SK-N-SH (cell line): ENCODE results near the gene AKT1. TPM values are rescaled to one million over a fixed set of nuclear protein-coding genes. Genes with fewer than 3 reads are reported as not detected.

Experiments
- CTCF ChIA-PET: fragments of 300-600, 350-600 bp; formaldehyde crosslinking; extraction: SDS; loops from one replicate; lab custom pipeline; 2021; lab: Yijun Ruan, JAX
- POLR2A ChIA-PET: fragments of 350-600 bp; sonication (Branson Sonifier 250); formaldehyde crosslinking; extraction: SDS; loops from one replicate; lab custom pipeline; 2020; ENCODE audit warnings: antibody characterized with exemption, inconsistent platforms; lab: Yijun Ruan, JAX
- DNase-seq: peaks from one replicate; pipeline ENCODE4 v3.0.0; 2012
- H2AFZ ChIP-seq: fragments of 200-600 bp; sonication (generic); 2 replicates; pipeline ENCODE4 v1.8.1; 2016; ENCODE audit warnings: antibody characterized with exemption, mild to moderate bottlenecking, low read depth
- H3F3A ChIP-seq: fragments of 200-600 bp; sonication (generic); replicated peaks from 2 replicates; pipeline ENCODE3; 2016; ENCODE audit warnings: antibody characterized with exemption, mild to moderate bottlenecking; ENCODE audit not compliant: insufficient read depth
- H3K27ac ChIP-seq, 2 experiments: fragments of 200-500 bp in 1 of 2; fragments of 200-600 bp in 1 of 2; sonication (Bioruptor generic) in 1 of 2; sonication (generic), shearing (Covaris generic) in 1 of 2; 2 replicates each; pipeline versions ENCODE4 v1.5.1 to v1.6.1; 2014 to 2016; ENCODE audit warnings: low read depth in 2 of 2, inconsistent platforms in 1 of 2, low read length in 1 of 2, mild to moderate bottlenecking in 1 of 2, mixed read lengths in 1 of 2
- H3K27me3 ChIP-seq: fragments of 200-600 bp; sonication (generic), shearing (Covaris generic); 2 replicates; pipeline ENCODE4 v1.6.1; 2016; ENCODE audit warnings: mixed run types; ENCODE audit not compliant: insufficient read depth
- H3K36me3 ChIP-seq, 2 experiments: fragments of 200-500 bp in 1 of 2; fragments of 200-600 bp in 1 of 2; sonication (Bioruptor generic) in 1 of 2; sonication (generic) in 1 of 2; replicated peaks in 1 of 2; 2 replicates each; pipeline versions ENCODE3 to v1.5.1; 2014 to 2016; ENCODE audit warnings: low read length in 1 of 2, mild to moderate bottlenecking in 1 of 2; ENCODE audit not compliant: insufficient read depth in 2 of 2, control insufficient read depth in 1 of 2
- H3K4me1 ChIP-seq, 2 experiments: fragments of 200-500 bp in 1 of 2; fragments of 200-600 bp in 1 of 2; sonication (Bioruptor generic) in 1 of 2; sonication (generic), shearing (Covaris generic) in 1 of 2; 2 replicates each; pipeline versions ENCODE4 v1.5.1 to v1.6.1; 2014 to 2016; ENCODE audit warnings: low read depth in 1 of 2, low read length in 1 of 2, mixed run types in 1 of 2; ENCODE audit not compliant: insufficient read depth in 2 of 2, control insufficient read depth in 1 of 2
- H3K4me2 ChIP-seq: fragments of 200-600 bp; sonication (generic), shearing (Covaris generic); 2 replicates; pipeline ENCODE4 v1.6.1; 2017; ENCODE audit warnings: mixed run types
- H3K4me3 ChIP-seq, 2 experiments: fragments of 200-500 bp in 1 of 2; fragments of 200-600 bp in 1 of 2; sonication (Bioruptor generic) in 1 of 2; sonication (generic), shearing (Covaris generic) in 1 of 2; 2 replicates each; pipeline versions ENCODE4 v1.5.1 to v1.8.1; 2014 to 2016; ENCODE audit warnings: low read depth in 2 of 2, inconsistent platforms in 1 of 2, low read length in 1 of 2, mild to moderate bottlenecking in 1 of 2, mixed read lengths in 1 of 2, moderate library complexity in 1 of 2
- H3K79me2 ChIP-seq: fragments of 200-600 bp; sonication (generic); 2 replicates; pipeline ENCODE4 v1.8.1; 2017; ENCODE audit warnings: mild to moderate bottlenecking; ENCODE audit not compliant: insufficient read depth
- H3K9ac ChIP-seq: fragments of 200-600 bp; sonication (generic); 2 replicates; pipeline ENCODE4 v1.6.1; 2017; ENCODE audit warnings: mixed run types
- H3K9me2 ChIP-seq: fragments of 200-600 bp; sonication (generic); 2 replicates; pipeline ENCODE4 v1.6.1; 2017; ENCODE audit warnings: mixed run types
- H3K9me3 ChIP-seq: fragments of 200-600 bp; sonication (generic); 2 replicates; pipeline ENCODE4 v1.6.1; 2017; ENCODE audit warnings: mixed run types, mild to moderate bottlenecking, moderate library complexity
- H4K20me1 ChIP-seq: fragments of 200-600 bp; sonication (generic); 2 replicates; pipeline ENCODE4 v1.6.1; 2017; ENCODE audit warnings: mild to moderate bottlenecking, mixed run types; ENCODE audit not compliant: insufficient read depth
- ELF1 ChIP-seq: IDR thresholded peaks from 2 replicates; pipeline ENCODE4 v1.4.0; 2012
- EP300 ChIP-seq, 2 experiments: IDR thresholded peaks; 2 replicates each; pipeline versions ENCODE4 v1.4.0 to v1.6.1; 2012; ENCODE audit warnings: borderline replicate concordance in 1 of 2, low read depth in 1 of 2, low read length in 1 of 2
- FOXJ3 ChIP-seq: sonication (generic); formaldehyde crosslinking; IDR thresholded peaks from 2 replicates; pipeline ENCODE4 v1.5.1; 2020; ENCODE audit warnings: mild to moderate bottlenecking, missing genetic modification reagents
- GABPA ChIP-seq: IDR thresholded peaks from 2 replicates; pipeline ENCODE4 v1.4.0; 2012; ENCODE audit warnings: low read depth, mild to moderate bottlenecking
- GATA2 ChIP-seq: sonication (generic); formaldehyde crosslinking; IDR thresholded peaks from 2 replicates; pipeline ENCODE4 v1.5.0; 2020; ENCODE audit warnings: mild to moderate bottlenecking, missing genetic modification reagents
- MEF2A ChIP-seq: IDR thresholded peaks from 2 replicates; pipeline ENCODE4 v1.4.0; 2012; ENCODE audit warnings: low read depth, borderline replicate concordance
- MXI1 ChIP-seq: IDR thresholded peaks from 2 replicates; pipeline ENCODE4 v1.6.1; 2012; ENCODE audit warnings: mild to moderate bottlenecking, low read depth, low read length, improper control_type of control experiment
- NFIC ChIP-seq: IDR thresholded peaks from 2 replicates; pipeline ENCODE4 v1.4.0; 2012; ENCODE audit warnings: borderline replicate concordance
- POLR2AphosphoS5 ChIP-seq: IDR thresholded peaks from 2 replicates; pipeline ENCODE4 v1.6.1; 2012; ENCODE audit warnings: low read depth, low read length
- RAD21 ChIP-seq: IDR thresholded peaks from 2 replicates; pipeline ENCODE4 v1.6.1; 2012; ENCODE audit warnings: mild to moderate bottlenecking, low read length
- RCOR1 ChIP-seq: fragments of 150-350 bp; IDR thresholded peaks from 2 replicates; pipeline ENCODE4 v1.6.1; 2017; ENCODE audit warnings: antibody characterized with exemption, low read length
- RFX5 ChIP-seq: IDR thresholded peaks from 2 replicates; pipeline ENCODE4 v1.6.1; 2012; ENCODE audit warnings: mild to moderate bottlenecking, improper control_type of control experiment, low read length
- SIN3A ChIP-seq: IDR thresholded peaks from 2 replicates; pipeline ENCODE4 v1.6.1; 2012; ENCODE audit warnings: low read depth, mild to moderate bottlenecking, low read length, moderate library complexity, borderline replicate concordance
- SMC3 ChIP-seq: IDR thresholded peaks from 2 replicates; pipeline ENCODE4 v1.6.1; 2012; ENCODE audit warnings: low read depth, low read length, improper control_type of control experiment
- TAF1 ChIP-seq: IDR thresholded peaks from 2 replicates; pipeline ENCODE4 v1.6.1; 2012; ENCODE audit warnings: low read depth, mild to moderate bottlenecking, low read length, moderate library complexity, borderline replicate concordance
- TCF12 ChIP-seq: IDR thresholded peaks from 2 replicates; pipeline ENCODE4 v1.4.0; 2012
- TEAD4 ChIP-seq: IDR thresholded peaks from 2 replicates; pipeline ENCODE4 v1.4.0; 2012; ENCODE audit warnings: mild to moderate bottlenecking, borderline replicate concordance; ENCODE audit not compliant: insufficient read depth
- WGBS: methylation state at CpG from one replicate; pipeline ENCODE4 v1.1.6; 2017; ENCODE audit warnings: low lambda C conversion rate; 5-methylcytosine and 5-hydroxymethylcytosine counted together
- polyA plus RNA-seq, 3 experiments: library from polyadenylated mRNA; depleted of rRNA; stranded (reverse); fragments of >200 nt; gene quantifications; 2 replicates each; pipeline ENCODE4 v1.2.3, GENCODE V29; 2012
- TF ChIP-seq, protein P1 (sequence below): IDR thresholded peaks from 2 replicates; pipeline ENCODE4 v1.4.0; 2012; ENCODE audit warnings: low read depth
- TF ChIP-seq, protein P2 (sequence below): IDR thresholded peaks from 2 replicates; pipeline ENCODE4 v1.4.0; 2012; ENCODE audit warnings: low read depth, borderline replicate concordance
- TF ChIP-seq, protein P3 (sequence below): fragments of 150-350 bp; IDR thresholded peaks from 2 replicates; pipeline ENCODE4 v1.6.1; 2017; ENCODE audit warnings: antibody characterized with exemption, low read length, low read depth, borderline replicate concordance
- TF ChIP-seq, protein P4 (sequence below): IDR thresholded peaks from 2 replicates; pipeline ENCODE4 v1.6.1; 2012; ENCODE audit warnings: mild to moderate bottlenecking, low read depth, low read length, moderate library complexity
- TF ChIP-seq, protein P5 (sequence below): fragments of 150-350 bp; IDR thresholded peaks from 2 replicates; pipeline ENCODE4 v1.6.1; 2016; ENCODE audit warnings: mild to moderate bottlenecking, low read depth, low read length

The AKT1 gene
- polyA plus RNA-seq, 1 of the 3 experiments (the other 2 are of a cell fraction), result 198 TPM

DNA sequence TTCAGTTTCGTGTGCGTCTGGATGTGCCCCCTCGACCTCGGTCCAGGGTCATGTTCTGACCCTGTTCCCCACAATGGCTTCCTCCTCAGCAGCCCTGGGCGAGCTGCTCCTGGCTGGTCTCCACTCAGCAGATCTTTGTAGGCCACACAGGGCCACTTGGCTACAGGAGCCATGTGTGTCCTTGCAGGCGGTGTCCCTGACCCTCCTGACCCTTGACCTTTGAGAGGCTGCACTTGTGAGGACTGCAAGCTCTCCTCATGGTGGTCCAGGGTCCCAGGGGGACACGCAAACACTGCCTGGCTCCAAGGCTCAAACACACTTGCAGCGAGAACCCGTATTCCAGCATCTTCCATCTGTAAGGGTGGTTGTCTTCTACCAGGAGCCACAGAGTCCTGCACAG is 50.1 kb downstream of the AKT1 start:
- no peak overlapping the region for H3K9ac ChIP-seq
- ChIA-PET CTCF (interaction anchor here (0.8 to 1.7 kb wide), 4 partner anchors 23 to 82 kb away, joined by 3 to 4 read pairs (median 3); no protein-coding TSS in a partner anchor), POLR2A (no interaction called here)
- no peak overlapping the region for H2AFZ ChIP-seq
- H3K27ac ChIP-seq, result no peak overlapping the region
- H3K27me3 ChIP-seq, result no peaks in the 10 kb centered on the region
- WGBS, result 86% methylated on average over 7 of the region's 9 CpGs
- H3K4me3 ChIP-seq, result no peak overlapping the region
- no peaks in the 10 kb centered on the region for H3K79me2 ChIP-seq
- peaks cover 6% of the 10 kb centered on the region for H3F3A ChIP-seq
- no peak overlapping the region for H3K4me2 ChIP-seq
- H4K20me1 ChIP-seq, result no peaks in the 10 kb centered on the region
- peaks cover 0 to 5% of the 10 kb centered on the region in 2 experiments for H3K36me3 ChIP-seq
- H3K9me3 ChIP-seq, result no peaks in the 10 kb centered on the region
- H3K9me2 ChIP-seq, result no peaks in the 10 kb centered on the region
- TF ChIP-seq EP300 (IDR thresholded peaks at IDR 0.05; ENCODE audit: borderline replicate concordance in 1 of 2, low read depth in 1 of 2, low read length in 1 of 2), result no peak
- no peak for TF ChIP-seq TCF12
- TF ChIP-seq, protein P1, sequence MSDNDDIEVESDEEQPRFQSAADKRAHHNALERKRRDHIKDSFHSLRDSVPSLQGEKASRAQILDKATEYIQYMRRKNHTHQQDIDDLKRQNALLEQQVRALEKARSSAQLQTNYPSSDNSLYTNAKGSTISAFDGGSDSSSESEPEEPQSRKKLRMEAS, result no peak
- TF ChIP-seq GATA2 (CRISPR knock-in tag), result no peak
- no peak for TF ChIP-seq MEF2A
- TF ChIP-seq RFX5, result no peak
- no peak for TF ChIP-seq SIN3A
- no peak for TF ChIP-seq NFIC
- no peak for TF ChIP-seq TAF1
- TF ChIP-seq SMC3, result no peak
- TF ChIP-seq FOXJ3 (CRISPR knock-in tag), result no peak
- TF ChIP-seq ELF1, result no peak
- TF ChIP-seq GABPA, result no peak
- TF ChIP-seq, protein P2, sequence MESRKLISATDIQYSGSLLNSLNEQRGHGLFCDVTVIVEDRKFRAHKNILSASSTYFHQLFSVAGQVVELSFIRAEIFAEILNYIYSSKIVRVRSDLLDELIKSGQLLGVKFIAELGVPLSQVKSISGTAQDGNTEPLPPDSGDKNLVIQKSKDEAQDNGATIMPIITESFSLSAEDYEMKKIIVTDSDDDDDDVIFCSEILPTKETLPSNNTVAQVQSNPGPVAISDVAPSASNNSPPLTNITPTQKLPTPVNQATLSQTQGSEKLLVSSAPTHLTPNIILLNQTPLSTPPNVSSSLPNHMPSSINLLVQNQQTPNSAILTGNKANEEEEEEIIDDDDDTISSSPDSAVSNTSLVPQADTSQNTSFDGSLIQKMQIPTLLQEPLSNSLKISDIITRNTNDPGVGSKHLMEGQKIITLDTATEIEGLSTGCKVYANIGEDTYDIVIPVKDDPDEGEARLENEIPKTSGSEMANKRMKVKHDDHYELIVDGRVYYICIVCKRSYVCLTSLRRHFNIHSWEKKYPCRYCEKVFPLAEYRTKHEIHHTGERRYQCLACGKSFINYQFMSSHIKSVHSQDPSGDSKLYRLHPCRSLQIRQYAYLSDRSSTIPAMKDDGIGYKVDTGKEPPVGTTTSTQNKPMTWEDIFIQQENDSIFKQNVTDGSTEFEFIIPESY, result no peak
- TF ChIP-seq, protein P3, sequence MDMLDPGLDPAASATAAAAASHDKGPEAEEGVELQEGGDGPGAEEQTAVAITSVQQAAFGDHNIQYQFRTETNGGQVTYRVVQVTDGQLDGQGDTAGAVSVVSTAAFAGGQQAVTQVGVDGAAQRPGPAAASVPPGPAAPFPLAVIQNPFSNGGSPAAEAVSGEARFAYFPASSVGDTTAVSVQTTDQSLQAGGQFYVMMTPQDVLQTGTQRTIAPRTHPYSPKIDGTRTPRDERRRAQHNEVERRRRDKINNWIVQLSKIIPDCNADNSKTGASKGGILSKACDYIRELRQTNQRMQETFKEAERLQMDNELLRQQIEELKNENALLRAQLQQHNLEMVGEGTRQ, result no peak
- no peaks in the 10 kb centered on the region; a peak in 1 of 4 replicates for H3K4me1 ChIP-seq
- no peak for DNase-seq

DNA sequence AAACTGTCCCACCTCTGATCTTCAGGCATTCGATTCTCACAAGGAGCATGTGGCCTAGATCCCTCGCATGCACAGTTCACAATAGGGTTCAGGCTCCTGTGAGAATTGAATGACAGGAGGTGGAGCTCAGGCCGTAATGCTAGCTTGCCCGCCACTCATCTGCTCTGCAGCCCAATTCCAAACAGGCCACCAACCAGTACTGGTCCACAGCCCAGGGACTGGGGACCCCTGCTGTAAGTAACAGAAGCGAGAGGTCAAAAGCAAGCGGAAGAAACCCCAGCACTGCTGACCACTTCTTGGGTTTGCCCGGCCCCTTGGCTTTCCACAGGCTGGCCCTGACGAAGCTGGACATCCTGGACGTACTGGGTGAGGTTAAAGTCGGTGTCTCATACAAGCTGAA is 51.1 kb downstream of the AKT1 start:
- POLR2A ChIA-PET, result no interaction called here
- H3K4me2 ChIP-seq, result no peak overlapping the region
- CTCF ChIA-PET, result no interaction called here
- TF ChIP-seq POLR2AphosphoS5 (no peak), TCF12 (no peak), RAD21 (no peak), FOXJ3 (CRISPR knock-in tag) (no peak), NFIC (no peak), RCOR1 (no peak), MXI1 (no peak), TEAD4 (no peak), SMC3 (no peak)
- TF ChIP-seq, protein P4, sequence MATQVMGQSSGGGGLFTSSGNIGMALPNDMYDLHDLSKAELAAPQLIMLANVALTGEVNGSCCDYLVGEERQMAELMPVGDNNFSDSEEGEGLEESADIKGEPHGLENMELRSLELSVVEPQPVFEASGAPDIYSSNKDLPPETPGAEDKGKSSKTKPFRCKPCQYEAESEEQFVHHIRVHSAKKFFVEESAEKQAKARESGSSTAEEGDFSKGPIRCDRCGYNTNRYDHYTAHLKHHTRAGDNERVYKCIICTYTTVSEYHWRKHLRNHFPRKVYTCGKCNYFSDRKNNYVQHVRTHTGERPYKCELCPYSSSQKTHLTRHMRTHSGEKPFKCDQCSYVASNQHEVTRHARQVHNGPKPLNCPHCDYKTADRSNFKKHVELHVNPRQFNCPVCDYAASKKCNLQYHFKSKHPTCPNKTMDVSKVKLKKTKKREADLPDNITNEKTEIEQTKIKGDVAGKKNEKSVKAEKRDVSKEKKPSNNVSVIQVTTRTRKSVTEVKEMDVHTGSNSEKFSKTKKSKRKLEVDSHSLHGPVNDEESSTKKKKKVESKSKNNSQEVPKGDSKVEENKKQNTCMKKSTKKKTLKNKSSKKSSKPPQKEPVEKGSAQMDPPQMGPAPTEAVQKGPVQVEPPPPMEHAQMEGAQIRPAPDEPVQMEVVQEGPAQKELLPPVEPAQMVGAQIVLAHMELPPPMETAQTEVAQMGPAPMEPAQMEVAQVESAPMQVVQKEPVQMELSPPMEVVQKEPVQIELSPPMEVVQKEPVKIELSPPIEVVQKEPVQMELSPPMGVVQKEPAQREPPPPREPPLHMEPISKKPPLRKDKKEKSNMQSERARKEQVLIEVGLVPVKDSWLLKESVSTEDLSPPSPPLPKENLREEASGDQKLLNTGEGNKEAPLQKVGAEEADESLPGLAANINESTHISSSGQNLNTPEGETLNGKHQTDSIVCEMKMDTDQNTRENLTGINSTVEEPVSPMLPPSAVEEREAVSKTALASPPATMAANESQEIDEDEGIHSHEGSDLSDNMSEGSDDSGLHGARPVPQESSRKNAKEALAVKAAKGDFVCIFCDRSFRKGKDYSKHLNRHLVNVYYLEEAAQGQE, result no peak
- TF ChIP-seq, protein P5, sequence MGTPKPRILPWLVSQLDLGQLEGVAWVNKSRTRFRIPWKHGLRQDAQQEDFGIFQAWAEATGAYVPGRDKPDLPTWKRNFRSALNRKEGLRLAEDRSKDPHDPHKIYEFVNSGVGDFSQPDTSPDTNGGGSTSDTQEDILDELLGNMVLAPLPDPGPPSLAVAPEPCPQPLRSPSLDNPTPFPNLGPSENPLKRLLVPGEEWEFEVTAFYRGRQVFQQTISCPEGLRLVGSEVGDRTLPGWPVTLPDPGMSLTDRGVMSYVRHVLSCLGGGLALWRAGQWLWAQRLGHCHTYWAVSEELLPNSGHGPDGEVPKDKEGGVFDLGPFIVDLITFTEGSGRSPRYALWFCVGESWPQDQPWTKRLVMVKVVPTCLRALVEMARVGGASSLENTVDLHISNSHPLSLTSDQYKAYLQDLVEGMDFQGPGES, result no peak

More for the DNA sequence above, 51.1 kb downstream of the AKT1 start:
- no peak overlapping the region for H3K27ac ChIP-seq
- no peak for DNase-seq
- no peaks in the 10 kb centered on the region for H3K27me3 ChIP-seq
- no peaks in the 10 kb centered on the region for H3K9me2 ChIP-seq
- H2AFZ ChIP-seq, result no peak overlapping the region
- no peak overlapping the region for H3K4me3 ChIP-seq
- no peak overlapping the region for H3K9ac ChIP-seq
- no peaks in the 10 kb centered on the region; a peak in 1 of 4 replicates for H3K4me1 ChIP-seq
- no peaks in the 10 kb centered on the region for H3F3A ChIP-seq
- no peaks in the 10 kb centered on the region for H3K9me3 ChIP-seq
- WGBS, result 90% methylated on average over 7 of the region's 10 CpGs
- no peaks in the 10 kb centered on the region for H3K79me2 ChIP-seq
- H3K36me3 ChIP-seq, result peaks cover 0 to 5% of the 10 kb centered on the region in 2 experiments
- H4K20me1 ChIP-seq, result no peaks in the 10 kb centered on the region
